ENCODE measurements around the gene SDHA. TPM values are rescaled to one million over a fixed set of nuclear protein-coding genes. Genes with fewer than 3 reads are reported as not detected.
"Not testable (repeated sequence)": the region's sequence is repeated elsewhere in the genome, so short reads cannot be mapped to it uniquely, and the experiment has no call there.

Gene SDHA
- total and polyA plus RNA-seq, 2 of the 8 experiments (the other 6 are each of a cell fraction or from before 2014, with no cell fraction given): 59.7 to 87.3 TPM

DNA sequence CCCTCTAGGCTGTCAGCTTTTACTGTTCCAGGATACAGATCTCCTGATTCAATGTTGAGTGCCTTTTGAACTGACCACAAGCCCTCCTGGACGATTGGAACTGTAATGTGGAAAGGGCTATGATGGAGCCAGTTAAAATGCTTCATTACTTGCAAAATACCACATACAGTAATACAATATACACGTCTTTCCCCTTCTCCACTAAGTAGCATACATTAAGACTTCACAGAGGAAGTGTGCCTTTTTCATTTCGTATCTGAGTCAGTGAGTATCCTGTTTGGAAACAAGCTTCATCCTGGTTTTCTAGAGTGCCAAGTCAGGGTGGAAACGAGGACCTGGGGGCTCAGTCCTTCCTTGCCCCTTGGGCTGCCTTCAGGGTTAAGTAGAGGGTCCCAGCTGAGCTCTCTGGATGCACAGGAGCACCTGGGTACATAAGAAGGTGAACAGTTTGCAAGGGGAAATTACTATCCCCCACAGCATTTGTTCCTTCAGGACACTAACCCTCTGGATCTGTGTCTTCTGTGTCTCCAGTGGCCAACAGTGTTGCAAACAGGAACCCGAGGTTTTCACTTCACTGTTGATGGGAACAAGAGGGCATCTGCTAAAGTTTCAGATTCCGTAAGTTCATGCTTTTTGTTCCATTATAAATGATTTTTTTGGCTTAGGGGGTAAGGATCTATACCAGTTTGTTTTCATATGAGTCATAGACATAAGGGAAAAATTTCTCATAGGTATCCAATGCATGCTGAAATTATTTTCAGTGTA, 5.0 kb downstream of the SDHA start:
- H3K27ac ChIP-seq (ENCODE audit: low read depth, low read length); H2BK5ac ChIP-seq (ENCODE audit: low read depth, low read length); H3K27me3 ChIP-seq (replicated peaks in 1 of 4; ENCODE audit: control insufficient read depth in 3 of 4, extremely low read depth in 1 of 4, insufficient read depth in 3 of 4, low read length in 3 of 4); H3K9me3 ChIP-seq (ENCODE audit: insufficient read depth in 2 of 2, low read depth in 1 of 2, low read length in 1 of 2); H4K5ac ChIP-seq (ENCODE audit: insufficient read length, low read depth, low read length); H3K9ac ChIP-seq (replicated peaks in 1 of 4; ENCODE audit: extremely low read depth in 1 of 4, low read depth in 3 of 4, low read length in 3 of 4); H4K8ac ChIP-seq (ENCODE audit: extremely low read depth, insufficient read depth, low read length); H4K20me1 ChIP-seq (replicated peaks in 1 of 2; ENCODE audit: control insufficient read depth in 1 of 2, insufficient read depth in 2 of 2, low read length in 2 of 2); FAIRE-seq; H3K4me3 ChIP-seq (ENCODE audit: extremely low read depth in 1 of 4, insufficient read depth in 2 of 4, low read depth in 3 of 4, low read length in 4 of 4); H3K4me2 ChIP-seq (ENCODE audit: insufficient read depth in 1 of 2, low read depth in 2 of 2, low read length in 2 of 2); H2AFZ ChIP-seq (ENCODE audit: low read length); H2BK120ac ChIP-seq (replicated peaks; ENCODE audit: low read depth, low read length); H3K18ac ChIP-seq (ENCODE audit: extremely low read depth, low read length); H3K14ac ChIP-seq (ENCODE audit: insufficient read length); H2AK5ac ChIP-seq (ENCODE audit: low read depth, low read length); H4K91ac ChIP-seq (replicated peaks; ENCODE audit: insufficient read length, low read length); H3K56ac ChIP-seq (replicated peaks; ENCODE audit: insufficient read length, low read depth, low read length); H3K4ac ChIP-seq (replicated peaks; ENCODE audit: insufficient read length, low read depth, low read length); H3K4me1 ChIP-seq (replicated peaks in 1 of 4; ENCODE audit: control insufficient read depth in 3 of 4, insufficient read depth in 4 of 4, low read length in 3 of 4); CTCF ChIA-PET (ENCODE audit: partially characterized antibody); H2BK12ac ChIP-seq (ENCODE audit: low read depth, low read length); H2BK20ac ChIP-seq (ENCODE audit: low read length); H2BK15ac ChIP-seq (ENCODE audit: low read length); H3K23me2 ChIP-seq (ENCODE audit: low read depth, low read length); H3K23ac ChIP-seq (ENCODE audit: insufficient read length); DNase-seq (ENCODE audit: low read depth in 1 of 2, low spot score in 2 of 2); H3K79me1 ChIP-seq (ENCODE audit: low read depth, low read length); POLR2A ChIA-PET (ENCODE audit: partially characterized antibody): not testable (repeated sequence)
- H3K36me3 ChIP-seq (ENCODE audit: control insufficient read depth in 2 of 4, insufficient read depth in 4 of 4, low read length in 3 of 4): peaks cover 12 to 32% (median 24%) of the 10 kb centered on the region in 4 experiments
- peaks cover 3 to 46% of the 10 kb centered on the region in 2 experiments; a peak in 3 of 4 replicates for H3K79me2 ChIP-seq (ENCODE audit: control insufficient read depth in 1 of 2, insufficient read depth in 2 of 2, low read length in 2 of 2)
- 86% methylated on average over 6 of the region's 6 CpGs; no CpG with 5 or more reads in 1 of the 2 experiments for WGBS, 2 experiments (ENCODE audit: extremely low coverage in 1 of 2, insufficient coverage in 1 of 2, insufficient read length in 1 of 2, insufficient replicate concordance in 2 of 2, low coverage in 1 of 2, low lambda C conversion rate in 2 of 2, missing lambda C conversion rate in 1 of 2)
